ENCODE measurements around the gene RGS6.

GRCh38 chr14:72562300-72562699 is 630.1 kb downstream of the RGS6 start:
- TF ChIP-seq CTCF (conservative IDR thresholded peaks at IDR 0.05 in 1 of 2, IDR thresholded peaks at IDR 0.05 in 1 of 2; ENCODE audit: low read depth in 1 of 2, low read length in 2 of 2), result no peak
- no peak for TF ChIP-seq EZH2 (IDR thresholded peaks at IDR 0.05; ENCODE audit: low read length, missing control alignments)

Measured in fibroblast of lung (primary cell).